Embryonic facial prominence (tissue), 1 donor: Measurements from ENCODE around the gene TMIGD3.

Source experiments
- DNase-seq: peaks from one replicate; pipeline ENCODE4 v3.0.0-alpha.2; 2016; ENCODE audit errors: extremely low spot score

TMIGD3 gene

GRCh38 chr1:111475701-111476100, 27.7 kb downstream of the TMIGD3 start:
- no peak for DNase-seq

- no peak for DNase-seq
These were observed 28.9 kb downstream of the TMIGD3 start for GRCh38 chr1:111474521-111474920.

DNA sequence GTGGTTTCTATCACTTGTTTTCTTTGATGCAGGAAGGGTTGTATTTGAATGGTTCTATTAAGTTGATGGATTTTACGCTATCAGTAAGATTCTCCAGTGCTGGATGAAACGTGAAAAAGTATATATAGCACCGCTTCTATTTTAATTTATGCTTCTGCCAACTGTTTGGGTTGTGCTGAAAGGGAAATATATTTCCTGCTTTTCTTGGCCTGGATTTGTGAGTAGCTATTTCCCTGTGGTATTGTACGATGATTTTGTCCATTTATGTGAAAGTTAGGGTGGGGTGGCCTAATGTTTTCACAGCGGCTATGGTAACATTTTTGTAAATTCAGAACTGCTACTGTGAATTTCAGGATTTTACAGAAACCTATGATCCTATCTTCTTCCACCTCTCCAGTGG, 29.3 kb downstream of the TMIGD3 start:
- no peak for DNase-seq

DNA sequence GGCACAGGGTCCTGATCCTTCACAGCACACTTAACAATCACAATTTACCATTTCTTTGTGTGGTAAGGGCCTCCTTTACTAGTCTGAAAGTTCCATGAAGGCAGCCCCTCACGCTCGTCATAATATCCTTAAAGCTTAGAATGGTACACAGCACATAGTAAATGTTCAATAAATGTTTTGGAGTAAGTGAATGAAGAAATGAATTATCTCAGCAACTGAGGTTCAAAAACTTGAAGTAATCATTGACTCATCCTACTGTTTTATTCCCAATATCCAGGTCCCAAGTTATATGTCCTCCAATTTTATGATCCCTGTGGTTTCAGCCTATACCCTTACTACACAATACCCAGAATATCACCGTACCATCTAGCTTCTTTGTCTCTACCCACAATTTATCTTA, 31.9 kb downstream of the TMIGD3 start:
- no peak for DNase-seq

GRCh38 chr1:111471012-111471411, 32.4 kb downstream of the TMIGD3 start:
- DNase-seq, result no peak

DNA sequence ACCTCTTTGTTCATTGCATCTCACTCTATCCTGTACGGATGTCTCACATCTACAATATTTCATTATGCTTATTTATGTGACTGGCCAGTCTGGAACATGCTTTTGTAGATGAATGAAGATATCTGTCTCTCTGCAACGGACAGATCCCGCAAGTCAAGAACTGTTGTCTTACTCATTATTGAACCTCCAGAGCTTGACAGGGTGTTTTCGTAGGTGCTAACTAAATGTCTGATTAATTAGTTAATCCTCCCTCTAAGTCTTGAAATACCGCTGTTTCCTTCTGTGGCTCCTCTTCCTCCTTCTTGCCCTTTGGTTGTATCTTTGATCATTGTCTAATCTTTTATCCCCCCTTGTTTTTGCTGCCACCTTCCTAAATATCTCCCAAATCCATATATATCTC, 32.8 kb downstream of the TMIGD3 start:
- no peak for DNase-seq

DNA sequence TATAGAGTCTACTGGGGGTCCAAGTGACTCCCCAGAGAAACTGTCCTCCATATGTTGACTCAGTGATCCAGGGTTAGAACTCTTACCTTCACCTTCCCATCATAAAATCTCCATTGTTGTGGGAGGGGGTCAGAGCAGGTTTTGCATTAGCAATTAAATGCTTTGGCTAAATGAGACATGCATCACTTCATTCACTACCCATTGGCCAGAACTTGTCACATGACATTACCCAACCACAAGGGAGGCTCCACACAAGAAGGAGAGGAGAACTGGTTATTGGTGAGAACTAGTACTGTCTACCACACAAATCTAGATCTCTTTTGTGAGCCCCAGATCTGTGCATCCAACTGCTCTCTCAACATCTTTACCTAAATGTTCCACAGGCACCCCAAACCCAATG, 33.9 kb downstream of the TMIGD3 start:
- no peak for DNase-seq

- DNase-seq, result no peak
These were observed 34.7 kb downstream of the TMIGD3 start for GRCh38 chr1:111468717-111469100.

DNA sequence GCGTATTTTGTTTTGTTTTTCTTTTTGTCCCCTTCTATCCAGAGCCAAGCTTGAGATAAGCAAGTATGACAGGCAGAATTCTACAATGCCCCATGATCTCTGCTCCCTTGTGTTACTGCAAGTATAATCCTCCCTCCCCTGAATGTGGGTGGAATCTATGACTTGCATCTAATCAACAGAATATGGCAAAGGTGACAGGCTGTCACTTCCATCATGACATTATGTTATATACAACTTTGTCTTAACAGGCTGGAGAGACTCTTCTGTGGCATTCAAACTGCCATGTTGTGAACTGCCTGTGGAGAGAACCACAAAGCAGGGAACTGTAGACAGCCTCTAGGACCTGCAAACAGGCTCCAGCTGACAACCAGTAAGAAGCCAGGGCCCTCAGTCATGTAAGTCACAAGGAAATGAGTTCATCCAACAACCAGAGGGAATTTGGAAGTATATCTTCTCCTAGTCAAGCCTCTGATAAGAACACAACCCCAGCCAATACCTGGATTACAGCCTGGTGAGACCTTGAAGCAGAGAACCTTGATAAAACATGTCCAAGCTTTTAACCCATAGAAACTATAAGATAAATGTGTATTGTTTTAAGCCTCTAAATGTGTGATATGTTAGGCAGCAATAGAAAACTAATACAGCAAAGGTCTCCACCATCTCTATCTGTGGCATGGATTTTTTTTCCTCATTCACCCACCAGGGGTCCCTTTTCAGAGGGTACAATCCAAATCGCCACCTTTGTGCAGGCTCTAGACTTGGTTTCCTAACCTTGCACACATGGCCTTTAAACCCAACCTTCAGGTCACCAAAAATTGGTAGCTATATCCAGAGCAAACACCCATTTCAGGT, 35.3 kb downstream of the TMIGD3 start:
- DNase-seq, result no peak

DNA sequence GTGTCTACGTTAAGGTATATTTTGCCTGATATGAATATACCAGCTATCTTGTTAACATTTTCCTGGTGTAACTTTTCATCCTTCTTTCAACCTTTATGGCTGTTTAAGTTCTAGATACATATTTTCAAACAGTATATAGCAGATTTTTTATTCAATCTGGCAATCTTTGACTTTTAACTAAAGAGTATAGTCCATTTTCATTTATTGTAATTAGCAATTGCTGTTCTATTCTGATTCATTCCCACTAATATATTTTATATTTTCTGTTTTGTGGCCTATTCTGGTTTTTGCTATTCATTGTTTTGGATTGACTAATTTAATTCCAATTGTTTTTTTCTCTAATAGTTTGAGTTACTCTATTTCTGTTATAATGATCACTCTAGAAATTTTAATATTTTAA, 37.0 kb downstream of the TMIGD3 start:
- no peak for DNase-seq

DNA sequence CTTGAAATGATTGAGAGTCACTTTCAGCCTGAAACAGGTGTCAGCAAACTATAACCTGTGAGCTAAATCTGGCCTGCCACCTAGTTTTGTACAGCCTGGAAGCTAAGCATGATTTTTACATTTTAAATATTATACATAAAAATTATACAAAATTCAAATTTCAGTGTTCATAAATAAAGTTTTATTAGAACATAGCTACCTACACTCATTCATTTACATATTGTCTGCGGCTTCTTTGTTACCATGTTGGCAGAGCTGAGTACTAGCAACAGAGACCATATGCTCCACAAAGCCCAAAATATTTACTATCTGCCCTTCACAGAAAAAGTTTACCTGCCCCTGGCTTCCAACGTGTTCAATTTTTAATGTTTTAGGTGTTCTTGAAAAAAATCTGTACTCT, 37.7 kb downstream of the TMIGD3 start:
- no peak for DNase-seq

GRCh38 chr1:111463029-111463683, 40.3 kb downstream of the TMIGD3 start:
- no peak for DNase-seq

- DNase-seq, result no peak
These were observed 40.9 kb downstream of the TMIGD3 start for GRCh38 chr1:111462370-111463028.

- DNase-seq, result no peak
These were observed 41.7 kb downstream of the TMIGD3 start for GRCh38 chr1:111461765-111462164.

DNA sequence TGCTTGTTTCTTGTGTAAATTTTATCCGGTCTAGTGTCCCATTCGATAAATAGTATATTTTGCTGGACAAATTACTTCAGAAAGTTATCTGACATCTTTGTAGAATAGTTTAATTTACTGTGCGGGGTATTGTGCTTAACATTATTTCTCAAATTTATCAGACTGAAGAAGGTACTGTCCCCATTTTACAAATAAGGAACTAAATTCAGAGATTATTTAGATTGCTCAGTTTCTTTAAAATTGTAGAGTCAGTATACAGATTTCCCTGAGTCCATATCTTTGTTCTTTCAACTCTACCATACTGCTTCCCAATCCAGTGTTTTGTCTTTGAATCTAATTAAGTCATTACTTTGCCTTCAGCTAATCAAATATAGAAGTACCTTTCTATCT, 47.8 kb downstream of the TMIGD3 start:
- no peak for DNase-seq

GRCh38 chr1:111454859-111455641, 48.4 kb downstream of the TMIGD3 start:
- no peak for DNase-seq

GRCh38 chr1:111453706-111454105, 49.7 kb downstream of the TMIGD3 start:
- no peak for DNase-seq

- no peak for DNase-seq
These were observed 50.9 kb downstream of the TMIGD3 start for GRCh38 chr1:111452581-111452980.

DNA sequence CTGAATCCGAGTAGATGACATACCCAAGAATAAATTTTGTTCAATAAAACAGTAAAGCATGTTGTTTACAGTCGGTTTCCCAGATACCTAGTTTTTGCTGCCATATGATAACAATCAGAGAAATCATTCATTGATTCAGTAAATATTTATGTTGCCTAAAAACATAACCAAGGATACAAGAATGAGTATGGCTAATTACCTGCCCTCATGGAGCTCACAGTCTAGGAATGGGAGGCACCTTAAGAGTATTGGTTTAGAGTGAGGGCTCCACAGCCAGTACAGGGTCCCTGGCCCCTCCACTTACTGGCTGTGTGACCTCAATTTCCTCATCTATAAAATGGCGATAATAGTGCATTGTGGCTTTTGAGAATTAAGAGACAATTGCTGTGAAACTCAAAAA, 53.2 kb downstream of the TMIGD3 start:
- no peak for DNase-seq

- no peak for DNase-seq
These were observed 53.8 kb downstream of the TMIGD3 start for GRCh38 chr1:111449703-111450017.

DNA sequence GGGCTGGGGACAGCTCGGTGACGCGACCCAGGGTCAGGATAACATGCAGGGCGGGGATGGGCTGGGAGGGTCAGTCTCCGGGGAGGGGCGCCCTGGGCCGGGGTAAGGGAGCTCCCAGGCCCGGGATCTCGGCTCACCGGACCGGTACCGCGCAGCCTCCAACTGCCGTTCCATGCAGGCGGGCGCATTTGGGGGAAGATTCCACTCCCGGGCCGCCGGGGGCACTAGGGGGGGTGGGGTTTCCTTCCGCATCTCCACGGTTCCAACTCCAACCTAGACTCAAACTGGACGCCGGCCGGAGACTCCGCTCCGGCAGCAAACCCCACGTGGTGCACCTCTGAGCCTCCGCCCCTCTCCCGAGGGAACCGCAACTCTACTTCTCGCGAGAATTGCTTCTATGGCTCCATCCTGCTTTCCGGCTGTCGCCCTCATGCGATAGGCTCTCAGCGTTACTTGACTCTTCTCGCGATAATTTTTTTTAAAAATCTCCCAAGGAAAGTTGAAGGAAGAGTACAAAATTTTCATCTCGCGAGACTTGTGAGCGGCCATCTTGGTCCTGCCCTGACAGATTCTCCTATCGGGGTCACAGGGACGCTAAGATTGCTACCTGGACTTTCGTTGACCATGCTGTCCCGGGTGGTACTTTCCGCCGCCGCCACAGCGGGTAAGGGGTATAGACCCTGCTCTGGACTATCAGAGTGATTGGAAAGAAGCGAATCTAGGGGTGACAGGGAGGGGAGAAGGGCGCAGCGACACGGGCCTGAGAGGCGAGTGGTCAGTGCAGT, 54.3 kb downstream of the TMIGD3 start, which contains the start of the genes ATP5PB and WDR77:
Gene ATP5PB (plus strand): TSS at position 547 of the 785 bp plus-strand sequence. CDS start 78 bp downstream, at position 625.
Gene WDR77 (minus strand): TSS at position 339 of the 785 bp plus-strand sequence. CDS start 87 bp downstream, at position 252.
- peak; percentile 98 for DNase-seq
